DLD1 (cell line): ENCODE data around the gene ITGB3.
"Not testable (repeated sequence)": the region's sequence is repeated elsewhere in the genome, so short reads cannot be mapped to it uniquely, and the experiment has no call there.

Experiments used
- in situ Hi-C: cut with HindIII; loops from 2 replicates; pipeline ENCODE4 v1.10.0; 2017; ENCODE audit warnings: low sequenced_read_pairs

ITGB3 gene

GRCh38 chr17:47243737-47244598 lies 9.7 kb upstream of the ITGB3 start:
- in situ Hi-C loops, result no loop called here

DNA sequence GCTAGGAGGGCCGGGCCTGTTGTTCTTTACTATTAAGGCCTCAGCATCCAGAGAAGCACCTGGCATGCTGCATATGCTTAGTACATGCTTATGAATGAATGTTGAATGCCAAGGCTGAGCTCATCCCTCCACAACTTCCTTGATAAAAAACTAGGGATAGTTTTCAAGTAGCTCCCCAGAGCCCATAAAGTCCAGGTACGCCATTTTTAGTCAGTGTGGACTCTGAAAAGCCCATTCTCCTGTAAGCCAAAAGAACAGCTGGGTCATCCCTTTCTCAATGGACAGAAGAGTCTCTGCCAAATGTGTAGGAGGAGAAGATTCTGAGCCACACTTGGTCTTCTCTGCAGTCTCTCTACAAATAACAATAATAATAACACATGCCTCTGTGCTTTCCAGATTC lies 8.9 kb upstream of the ITGB3 start:
- in situ Hi-C loops, result no loop called here

GRCh38 chr17:47246120-47246519 lies 7.5 kb upstream of the ITGB3 start:
- in situ Hi-C loops, result no loop called here

DNA sequence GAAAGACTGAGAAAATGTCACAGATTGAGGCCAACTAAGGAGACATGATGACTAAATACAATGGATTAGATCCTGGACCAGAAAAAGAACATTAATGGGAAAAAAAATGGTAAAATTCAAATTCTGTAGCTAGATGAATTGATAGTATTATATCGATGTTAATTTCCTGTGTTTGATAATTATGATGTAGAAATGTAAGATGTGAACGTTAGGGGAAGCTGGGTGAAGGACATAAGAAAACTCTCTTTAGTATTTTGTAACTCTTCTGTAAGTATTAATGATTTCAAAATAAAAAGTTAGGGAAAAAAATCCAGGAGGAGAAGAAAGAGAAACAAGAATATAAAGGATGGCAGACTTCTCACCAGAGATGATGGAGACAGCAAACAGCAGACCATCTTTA lies 2.8 kb upstream of the ITGB3 start:
- in situ Hi-C loops, result no loop called here

- in situ Hi-C loops, result no loop called here
Observed at GRCh38 chr17:47251421-47251940, 2.1 kb upstream of the ITGB3 start.

- in situ Hi-C loops, result no loop called here
Observed at GRCh38 chr17:47252209-47252608, 1.4 kb upstream of the ITGB3 start.

DNA sequence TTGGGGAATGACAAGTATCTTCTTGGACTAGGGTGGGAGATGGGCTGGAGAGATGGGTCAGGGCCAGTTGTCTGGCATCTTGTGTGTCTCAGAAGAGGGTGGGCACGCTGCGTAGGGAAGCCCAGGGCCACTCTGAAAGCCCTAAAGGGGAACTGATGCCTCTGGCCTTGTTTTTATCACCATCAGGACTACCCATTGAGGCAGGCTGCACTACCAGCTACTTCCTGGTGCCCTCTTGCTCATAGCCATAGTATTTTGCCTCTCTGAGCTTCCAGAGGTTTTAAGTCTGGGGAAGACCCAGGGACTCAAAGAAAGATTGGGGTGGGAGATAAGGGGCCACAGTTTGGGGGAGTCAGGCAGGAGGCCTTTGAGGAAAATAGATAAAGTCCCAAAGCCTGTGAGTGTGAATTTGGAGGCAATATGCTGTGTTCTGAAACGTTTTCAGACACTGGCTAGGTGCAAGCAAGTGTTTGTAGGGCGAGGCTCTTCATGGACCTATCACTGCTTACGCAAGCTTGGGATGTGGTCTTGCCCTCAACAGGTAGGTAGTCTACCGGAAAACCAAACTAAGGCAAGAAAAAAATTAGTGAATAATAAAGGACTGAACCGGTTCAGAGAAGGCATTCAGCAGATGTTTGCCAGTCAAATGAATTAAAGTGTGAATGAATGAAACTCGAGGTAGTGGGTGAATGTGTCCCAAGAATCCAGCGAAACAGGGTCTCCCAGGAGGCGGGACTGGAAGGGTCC lies 688 bp upstream of the ITGB3 start:
- in situ Hi-C loops, result no loop called here

DNA sequence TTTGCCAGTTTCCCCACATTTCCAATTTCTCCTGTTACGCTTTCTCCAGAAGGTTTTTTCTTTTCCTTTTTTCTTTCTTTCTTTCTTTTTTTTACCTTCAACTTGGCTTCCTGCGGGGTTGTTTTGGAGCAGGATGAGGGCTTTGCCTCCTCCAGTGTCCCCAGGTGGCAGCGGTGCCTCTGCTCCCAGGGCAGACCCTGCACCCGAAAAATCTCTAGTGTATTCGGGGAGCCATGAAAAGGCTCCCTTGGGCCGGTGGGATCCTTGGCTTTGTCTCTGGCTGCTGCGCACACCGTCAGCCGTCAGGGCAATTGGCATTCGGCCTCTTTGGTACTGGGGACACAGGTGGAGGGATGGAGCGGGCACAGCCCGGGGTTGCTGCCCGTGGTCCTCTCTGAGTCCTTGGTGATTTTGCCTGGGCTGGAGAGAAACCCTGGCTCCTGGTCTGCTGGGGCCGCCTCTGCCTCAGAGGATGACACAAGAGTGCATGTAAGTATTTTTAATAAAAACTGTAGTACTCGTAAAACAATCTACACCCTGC lies 846 bp downstream of the ITGB3 start:
- in situ Hi-C loops, result no loop called here

DNA sequence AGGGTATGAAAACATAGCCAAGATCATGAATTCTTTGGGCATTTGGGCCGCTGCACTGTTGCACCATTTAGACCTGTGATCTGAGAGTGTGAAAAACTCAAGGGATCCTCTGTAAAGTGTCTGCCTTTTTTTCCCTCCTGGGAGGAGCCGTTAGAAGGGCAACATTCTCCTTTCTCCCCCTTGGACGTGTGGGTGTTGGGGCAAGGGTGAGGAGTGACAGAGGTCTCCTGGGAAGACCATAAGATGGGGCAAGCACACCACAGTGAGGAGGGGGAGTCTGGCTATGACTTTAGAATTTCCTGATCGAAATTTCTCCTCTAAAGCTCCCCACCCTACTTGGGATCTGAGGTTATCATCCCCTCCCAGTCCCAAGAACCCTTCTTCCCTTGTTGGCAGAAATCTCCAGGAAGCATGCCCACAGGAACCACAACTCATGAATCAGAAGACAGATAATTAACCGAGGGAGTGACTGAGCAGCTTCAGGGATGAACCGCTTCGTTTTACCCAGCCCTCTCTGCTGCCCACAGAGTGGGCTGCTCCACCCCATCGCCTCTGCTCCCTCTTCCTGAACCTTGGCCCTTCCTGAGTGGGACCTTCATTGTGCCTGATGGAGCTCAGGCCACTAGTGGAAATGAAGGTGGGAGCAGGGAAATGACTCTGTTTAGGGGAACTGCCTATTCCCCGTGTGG lies 4.2 kb downstream of the ITGB3 start:
- in situ Hi-C loops, result no loop called here

DNA sequence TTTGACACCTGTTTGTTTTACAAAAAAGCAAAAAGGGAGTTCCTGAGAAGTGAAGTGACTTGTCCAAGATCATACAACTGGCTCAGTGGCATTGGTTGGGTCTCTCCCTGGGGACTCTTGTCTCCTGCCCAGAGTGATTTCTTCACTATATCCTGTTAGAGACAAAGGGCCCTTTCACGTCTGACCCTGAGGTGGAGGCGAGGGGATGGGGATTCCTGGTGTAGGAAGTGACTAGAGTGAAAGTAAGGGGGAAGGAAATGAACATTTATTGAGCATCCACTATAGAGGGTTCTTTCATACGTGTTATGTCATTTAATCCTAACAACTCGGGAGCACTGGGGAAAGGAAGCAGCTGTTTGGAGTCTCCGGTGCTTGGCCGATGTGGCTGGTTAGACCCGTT lies 9.0 kb downstream of the ITGB3 start:
- in situ Hi-C loops, result no loop called here

- in situ Hi-C loops, result no loop called here
Observed at GRCh38 chr17:47264166-47264565, 10.5 kb downstream of the ITGB3 start.

- in situ Hi-C loops, result no loop called here
Observed at GRCh38 chr17:47265983-47266541, 12.4 kb downstream of the ITGB3 start.

GRCh38 chr17:47266782-47267181 lies 13.2 kb downstream of the ITGB3 start:
- in situ Hi-C loops, result no loop called here

GRCh38 chr17:47267354-47267828 lies 13.8 kb downstream of the ITGB3 start:
- in situ Hi-C loops, result no loop called here

DNA sequence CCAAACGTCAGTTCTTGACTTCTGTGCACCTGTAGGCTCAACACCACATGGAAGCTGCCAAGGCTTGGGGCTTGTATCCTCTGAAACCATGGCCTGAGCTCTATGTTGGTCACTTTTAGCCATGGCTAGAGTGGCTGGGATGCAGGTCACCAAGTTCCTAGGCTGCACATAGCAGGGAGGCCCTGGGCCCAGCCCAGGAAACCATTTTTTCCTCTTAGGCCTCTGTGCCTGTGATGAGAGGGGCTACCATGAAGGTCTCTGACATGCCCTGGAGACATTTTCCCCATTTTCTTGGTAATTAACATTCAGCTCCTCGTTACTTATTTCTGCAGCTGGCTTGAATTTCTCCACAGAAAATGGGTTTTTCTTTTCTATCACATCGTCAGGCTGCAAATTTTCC lies 15.3 kb downstream of the ITGB3 start:
- in situ Hi-C loops, result not testable (repeated sequence)

GRCh38 chr17:47269561-47270280 lies 16.1 kb downstream of the ITGB3 start:
- in situ Hi-C loops, result not testable (repeated sequence)

DNA sequence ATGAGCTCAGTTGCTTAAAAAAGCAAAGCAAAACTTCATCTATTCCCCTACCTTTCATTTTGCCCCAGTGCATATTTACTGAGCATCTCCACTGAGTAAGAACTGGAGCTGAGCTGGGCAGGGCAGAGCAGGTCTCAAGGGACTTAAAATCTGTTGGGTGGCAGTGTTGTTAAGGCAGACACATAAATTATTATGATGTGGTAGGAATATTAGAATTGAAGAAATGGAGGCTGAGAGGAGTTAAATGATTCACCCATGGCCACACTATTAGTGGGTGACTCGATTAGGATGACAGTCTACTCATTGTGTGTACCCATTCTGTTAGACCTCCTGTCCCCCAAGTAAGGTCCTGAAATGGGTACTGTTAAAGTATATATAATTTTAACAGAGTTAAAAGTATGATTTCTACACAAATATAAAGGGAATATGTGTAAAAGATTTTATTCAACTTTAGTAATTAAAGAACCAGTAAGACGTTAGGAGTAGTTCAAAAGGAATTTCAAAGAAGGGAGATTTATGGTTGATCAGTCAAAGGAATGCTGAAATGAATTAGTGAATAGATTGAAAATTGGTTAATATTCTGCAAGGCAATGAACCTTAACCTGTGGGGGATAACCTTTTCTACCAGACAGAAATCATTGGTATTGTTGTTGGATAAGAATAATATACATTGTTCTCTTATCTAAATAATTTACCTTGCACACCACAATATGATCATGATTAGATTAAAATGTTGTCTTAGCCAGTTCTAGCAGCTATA lies 17.5 kb downstream of the ITGB3 start:
- in situ Hi-C loops, result no loop called here

- in situ Hi-C loops, result no loop called here
Observed at GRCh38 chr17:47272491-47272890, 18.9 kb downstream of the ITGB3 start.

GRCh38 chr17:47273245-47273644 lies 19.6 kb downstream of the ITGB3 start:
- in situ Hi-C loops, result no loop called here
